SU-DHL-6 (cell line): Measurements from ENCODE around the gene WDR37.

Source experiments
- H2AFZ ChIP-seq: fragments of 200-600 bp; sonication (generic); 2 replicates; pipeline ENCODE4 v1.6.1; 2014; ENCODE audit warnings: low read depth, mild to moderate bottlenecking, moderate library complexity, mixed read lengths, antibody characterized with exemption, low read length; ENCODE audit not compliant: severe bottlenecking
- H3F3A ChIP-seq: fragments of 200-600 bp; shearing (Covaris generic); 2 replicates; pipeline ENCODE4 v1.6.0; 2016; ENCODE audit warnings: antibody characterized with exemption, mild to moderate bottlenecking; ENCODE audit not compliant: insufficient read depth
- H3K27ac ChIP-seq: fragments of 200-600 bp; sonication (generic); 2 replicates; pipeline ENCODE4 v1.5.1; 2016; ENCODE audit warnings: low read depth, mild to moderate bottlenecking, low read length, moderate library complexity, mixed read lengths
- H3K27me3 ChIP-seq: fragments of 200-600 bp; sonication (generic), shearing (Covaris generic); 2 replicates; pipeline ENCODE4 v1.6.0; 2014; ENCODE audit warnings: mild to moderate bottlenecking, low read length
- H3K36me3 ChIP-seq: fragments of 200-600 bp; sonication (generic); 2 replicates; pipeline ENCODE4 v1.6.1; 2014; ENCODE audit warnings: mild to moderate bottlenecking, low read length, mixed read lengths
- H3K4me2 ChIP-seq: fragments of 300-600, 200-600 bp; shearing (Covaris generic), sonication (generic); 2 replicates; pipeline ENCODE4 v1.6.0; 2014; ENCODE audit warnings: low read length, low read depth, mild to moderate bottlenecking; ENCODE audit not compliant: poor library complexity, severe bottlenecking
- H3K4me3 ChIP-seq: fragments of 200-600 bp; sonication (generic); 2 replicates; pipeline ENCODE4 v1.5.1; 2014; ENCODE audit warnings: antibody characterized with exemption, low read length, mild to moderate bottlenecking, mixed read lengths; ENCODE audit not compliant: insufficient read depth, poor library complexity, severe bottlenecking
- H3K79me2 ChIP-seq: fragments of 200-600 bp; sonication (generic); 2 replicates; pipeline ENCODE4 v1.6.1; 2014; ENCODE audit warnings: mild to moderate bottlenecking, low read length, moderate library complexity; ENCODE audit not compliant: insufficient read depth
- H3K9ac ChIP-seq: fragments of 200-600 bp; sonication (generic); 2 replicates; pipeline ENCODE4 v1.7.0; 2014; ENCODE audit warnings: mild to moderate bottlenecking, low read length
- H3K9me2 ChIP-seq: fragments of 200-600 bp; sonication (generic); replicated peaks from 2 replicates; pipeline ENCODE4 v1.6.1; 2014; ENCODE audit warnings: low read length; ENCODE audit not compliant: insufficient read depth
- H3K9me3 ChIP-seq: fragments of 200-600 bp; sonication (generic); 2 replicates; pipeline ENCODE4 v1.6.1; 2014; ENCODE audit warnings: low read length, mixed read lengths; ENCODE audit not compliant: insufficient read depth
- H4K20me1 ChIP-seq: fragments of 200-600 bp; sonication (generic); 2 replicates; pipeline ENCODE4 v1.6.1; 2014; ENCODE audit warnings: low read depth, mild to moderate bottlenecking, antibody characterized with exemption, low read length, moderate library complexity, mixed read lengths
- CTCF ChIP-seq: fragments of 200-600 bp; sonication (generic); IDR thresholded peaks from one replicate; pipeline ENCODE4 v1.5.1; 2017; ENCODE audit warnings: antibody characterized with exemption, mild to moderate bottlenecking, low read length, moderate library complexity; ENCODE audit not compliant: insufficient read depth, poor library complexity, severe bottlenecking
- EZH2phosphoT487 ChIP-seq: fragments of 200-600 bp; sonication (generic), shearing (Covaris generic); conservative IDR thresholded peaks from 2 replicates; pipeline ENCODE4 v1.6.1; 2018; ENCODE audit warnings: mild to moderate bottlenecking, antibody characterized with exemption, low read length, moderate library complexity, mixed read lengths

WDR37 gene

GRCh38 chr10:1151076-1152033 is 95.2 kb downstream of the WDR37 start:
- Histone ChIP-seq H3K9me3 (no peaks in the 10 kb centered on the region), H3K27ac (no peak overlapping the region), H3K79me2 (no peaks in the 10 kb centered on the region), H3K9me2 (no peaks in the 10 kb centered on the region), H4K20me1 (no peaks in the 10 kb centered on the region), H3F3A (no peaks in the 10 kb centered on the region), H3K4me3 (no peak overlapping the region), H3K4me2 (no peak overlapping the region), H2AFZ (no peak overlapping the region), H3K27me3 (no peaks in the 10 kb centered on the region), H3K36me3 (no peaks in the 10 kb centered on the region), H3K9ac (no peak overlapping the region)
- TF ChIP-seq CTCF = no peak
- no peak for TF ChIP-seq EZH2phosphoT487

GRCh38 chr10:1152386-1153250 is 96.4 kb downstream of the WDR37 start:
- TF ChIP-seq CTCF (no peak), EZH2phosphoT487 (no peak)
- H3K4me3 ChIP-seq = no peak overlapping the region
- H3K9me2 ChIP-seq = no peaks in the 10 kb centered on the region
- H4K20me1 ChIP-seq = no peaks in the 10 kb centered on the region
- no peak overlapping the region for H2AFZ ChIP-seq
- no peaks in the 10 kb centered on the region for H3K27me3 ChIP-seq
- no peaks in the 10 kb centered on the region for H3K9me3 ChIP-seq
- no peak overlapping the region for H3K9ac ChIP-seq
- H3K36me3 ChIP-seq = no peaks in the 10 kb centered on the region
- no peaks in the 10 kb centered on the region for H3K79me2 ChIP-seq
- no peaks in the 10 kb centered on the region for H3F3A ChIP-seq
- no peak overlapping the region for H3K27ac ChIP-seq
- no peak overlapping the region for H3K4me2 ChIP-seq

DNA sequence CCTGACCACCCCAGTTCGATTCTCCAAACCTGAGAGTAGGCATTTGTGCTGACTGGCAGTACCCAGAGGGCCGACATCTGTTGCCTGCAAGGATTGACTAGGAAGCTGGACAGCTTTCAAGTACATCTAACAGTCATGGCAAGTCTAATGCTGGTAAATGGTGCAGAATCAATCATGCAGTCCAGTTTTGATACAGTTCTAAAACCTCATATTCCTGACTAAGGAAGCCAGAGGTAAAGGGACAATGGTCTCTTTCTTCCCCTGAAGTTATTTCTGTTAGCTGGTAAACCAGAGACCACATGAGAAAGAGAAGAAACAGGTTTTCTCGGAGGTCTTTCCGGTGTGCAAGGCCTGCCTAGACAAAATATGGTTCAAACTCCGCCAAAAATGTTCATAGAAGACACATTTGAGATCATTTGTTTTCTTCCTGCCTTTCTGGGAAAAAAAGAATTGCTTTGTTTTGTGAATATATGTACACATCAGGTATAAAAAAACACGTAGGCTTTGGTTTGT is 97.1 kb downstream of the WDR37 start:
- no peak overlapping the region for H2AFZ ChIP-seq
- TF ChIP-seq EZH2phosphoT487 (no peak), CTCF (no peak)
- H3K27me3 ChIP-seq = no peaks in the 10 kb centered on the region
- H3K4me2 ChIP-seq = no peak overlapping the region
- H3K79me2 ChIP-seq = no peaks in the 10 kb centered on the region
- no peak overlapping the region for H3K27ac ChIP-seq
- H3K36me3 ChIP-seq = no peaks in the 10 kb centered on the region
- no peaks in the 10 kb centered on the region for H3K9me2 ChIP-seq
- H3F3A ChIP-seq = no peaks in the 10 kb centered on the region
- H4K20me1 ChIP-seq = no peaks in the 10 kb centered on the region
- no peak overlapping the region for H3K4me3 ChIP-seq
- no peak overlapping the region for H3K9ac ChIP-seq
- H3K9me3 ChIP-seq = no peaks in the 10 kb centered on the region
